Uterus (tissue), 2 donors: Measurements from ENCODE around the gene DLG5.

Experiments
- POLR2A ChIP-seq, 2 donors: fragments of 450-650 bp; IDR thresholded peaks; one replicate each; pipeline ENCODE4 v1.6.1; 2016; ENCODE audit warnings: antibody characterized with exemption in 2 of 2, mild to moderate bottlenecking in 1 of 2, moderate library complexity in 1 of 2
- TF ChIP-seq, protein P1 (sequence below), 4 experiments: fragments of 200-600 bp in 2 of 4; fragments of 450-650 bp in 2 of 4; sonication (generic) in 2 of 4; IDR thresholded peaks; one replicate each; pipeline ENCODE4 v1.5.1; 2016 to 2019; ENCODE audit warnings: antibody characterized with exemption in 4 of 4, mild to moderate bottlenecking in 2 of 4, moderate library complexity in 1 of 4

DNA sequence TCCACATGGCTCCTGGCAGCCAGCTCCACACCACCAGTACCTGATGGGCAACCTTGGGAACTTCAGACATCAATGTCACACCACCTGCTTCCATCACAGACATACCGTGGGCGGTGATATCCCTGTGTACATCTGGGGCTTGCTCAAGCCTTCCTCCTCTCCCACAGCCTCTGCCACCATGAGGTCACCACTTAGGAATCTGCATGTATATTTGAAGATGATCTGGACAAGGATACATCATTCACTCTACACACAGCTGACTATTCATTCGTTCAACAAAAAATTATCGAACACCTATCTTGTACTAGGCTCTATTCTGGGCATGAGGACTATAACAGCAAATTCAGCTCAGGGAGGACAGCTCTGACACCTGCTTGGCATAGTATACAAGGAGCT is 6.8 kb downstream of the DLG5 start:
- TF ChIP-seq, protein P1, sequence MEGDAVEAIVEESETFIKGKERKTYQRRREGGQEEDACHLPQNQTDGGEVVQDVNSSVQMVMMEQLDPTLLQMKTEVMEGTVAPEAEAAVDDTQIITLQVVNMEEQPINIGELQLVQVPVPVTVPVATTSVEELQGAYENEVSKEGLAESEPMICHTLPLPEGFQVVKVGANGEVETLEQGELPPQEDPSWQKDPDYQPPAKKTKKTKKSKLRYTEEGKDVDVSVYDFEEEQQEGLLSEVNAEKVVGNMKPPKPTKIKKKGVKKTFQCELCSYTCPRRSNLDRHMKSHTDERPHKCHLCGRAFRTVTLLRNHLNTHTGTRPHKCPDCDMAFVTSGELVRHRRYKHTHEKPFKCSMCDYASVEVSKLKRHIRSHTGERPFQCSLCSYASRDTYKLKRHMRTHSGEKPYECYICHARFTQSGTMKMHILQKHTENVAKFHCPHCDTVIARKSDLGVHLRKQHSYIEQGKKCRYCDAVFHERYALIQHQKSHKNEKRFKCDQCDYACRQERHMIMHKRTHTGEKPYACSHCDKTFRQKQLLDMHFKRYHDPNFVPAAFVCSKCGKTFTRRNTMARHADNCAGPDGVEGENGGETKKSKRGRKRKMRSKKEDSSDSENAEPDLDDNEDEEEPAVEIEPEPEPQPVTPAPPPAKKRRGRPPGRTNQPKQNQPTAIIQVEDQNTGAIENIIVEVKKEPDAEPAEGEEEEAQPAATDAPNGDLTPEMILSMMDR (IDR thresholded peaks at IDR 0.05) = no peak
- TF ChIP-seq POLR2A (IDR thresholded peaks at IDR 0.05) = no peak
